Right lobe of liver (tissue), 6 donors: ENCODE results near the gene TBCC. TPM values are rescaled to one million over a fixed set of nuclear protein-coding genes. Genes with fewer than 3 reads are reported as not detected.
A peak's percentile ranks its signal among the peaks of the same experiment; 100 is the strongest.

Experiments used
- ATAC-seq, 4 donors: fragments of 200-7000 bp; cut with Tn5 transposase; one replicate each; pipeline ENCODE4 v1.9.1; 2020; ENCODE audit warnings: mild to moderate bottlenecking in 4 of 4, moderate library complexity in 4 of 4
- DNase-seq, 3 donors: peaks; one replicate each; pipeline ENCODE4 v3.0.0-alpha.2; 2020
- H3K27ac ChIP-seq, 3 donors: fragments of 200-600 bp; one replicate each; pipeline ENCODE4 v1.8.0; 2022
- H3K27me3 ChIP-seq, 2 donors: fragments of 200-600 bp; one replicate each; pipeline ENCODE4 v1.8.0; 2022
- H3K36me3 ChIP-seq, 4 donors: fragments of 200-600 bp; sonication (generic) in 1 of 4; one replicate each; pipeline versions ENCODE4 v1.5.1 to v1.8.0; 2017 to 2022; ENCODE audit warnings: control low read depth in 1 of 4
- H3K4me1 ChIP-seq, 4 donors: fragments of 200-600 bp; sonication (generic) in 1 of 4; one replicate each; pipeline versions ENCODE4 v1.5.1 to v1.8.0; 2017 to 2022; ENCODE audit warnings: control low read depth in 1 of 4
- H3K4me3 ChIP-seq, 3 donors: fragments of 200-600 bp; one replicate each; pipeline ENCODE4 v1.8.0; 2022
- H3K9me3 ChIP-seq, 4 donors: fragments of 200-600 bp; sonication (generic) in 1 of 4; one replicate each; pipeline versions ENCODE4 v1.5.1 to v1.8.0; 2017 to 2022; ENCODE audit warnings: control low read depth in 1 of 4
- POLR2A ChIP-seq: fragments of 450-650 bp; IDR thresholded peaks from one replicate; pipeline ENCODE4 v1.6.1; 2017; ENCODE audit warnings: antibody characterized with exemption, mild to moderate bottlenecking
- WGBS: methylation state at CpG from one replicate; pipeline ENCODE4 v1.1.6; 2018; ENCODE audit warnings: low coverage, low lambda C conversion rate; ENCODE audit not compliant: insufficient coverage; ENCODE audit errors: missing lambda C conversion rate; 5-methylcytosine and 5-hydroxymethylcytosine counted together
- intact Hi-C, 2 donors: fragments of 100-400 bp; cut with DNase I; formaldehyde crosslinking; loops; one replicate each; pipeline versions ENCODE4 v1.11.2 to v1.14.1; 2022
- total RNA-seq, 6 experiments: library from RNA; depleted of rRNA in 2 of 6; stranded (reverse); fragments of >200 nt in 2 of 6; fragmentation: NEBNext Ultra II Directional in 3 of 6; extraction: Animal tissue kit (Norgen Biotek cat#: 25700) in 3 of 6; gene quantifications; one replicate each; pipeline versions ENCODE4 v1.1.0 to v1.2.4, GENCODE V29; 2016 to 2023
- TF ChIP-seq, protein P1 (sequence below), 4 donors: fragments of 200-600 bp in 3 of 4; fragments of 450-650 bp in 1 of 4; IDR thresholded peaks; one replicate each; pipeline versions ENCODE4 v1.5.1 to v1.8.0; 2016 to 2022; ENCODE audit warnings: antibody characterized with exemption in 4 of 4, mild to moderate bottlenecking in 2 of 4
- donor health status: DM: no; HTN: yes; CAD: no.
- donor health status: DM: no; HTN: no; CAD: no.
- donor health status: DM: no; HTN: no; CAD: no.
- donor health status: DM: no; HTN: yes; CAD: no.
- donor health status: DM: no; HTN: yes; CAD: no.

The TBCC gene
- total RNA-seq, 6 experiments from 2014 or later: 5.4 to 12.2 (median 6.3) TPM

GRCh38 chr6:42783177-42783875 lies 37.4 kb upstream of the TBCC start:
- peaks cover 0 to 9% (median 5%) of the 10 kb centered on the region in 4 donors for H3K4me1 ChIP-seq
- ATAC-seq (peak; percentile 58 to 73 (median 66)), DNase-seq (peak; percentile 74 to 81 (median 80))
- peak; percentile 24 for TF ChIP-seq POLR2A
- TF ChIP-seq, protein P1, sequence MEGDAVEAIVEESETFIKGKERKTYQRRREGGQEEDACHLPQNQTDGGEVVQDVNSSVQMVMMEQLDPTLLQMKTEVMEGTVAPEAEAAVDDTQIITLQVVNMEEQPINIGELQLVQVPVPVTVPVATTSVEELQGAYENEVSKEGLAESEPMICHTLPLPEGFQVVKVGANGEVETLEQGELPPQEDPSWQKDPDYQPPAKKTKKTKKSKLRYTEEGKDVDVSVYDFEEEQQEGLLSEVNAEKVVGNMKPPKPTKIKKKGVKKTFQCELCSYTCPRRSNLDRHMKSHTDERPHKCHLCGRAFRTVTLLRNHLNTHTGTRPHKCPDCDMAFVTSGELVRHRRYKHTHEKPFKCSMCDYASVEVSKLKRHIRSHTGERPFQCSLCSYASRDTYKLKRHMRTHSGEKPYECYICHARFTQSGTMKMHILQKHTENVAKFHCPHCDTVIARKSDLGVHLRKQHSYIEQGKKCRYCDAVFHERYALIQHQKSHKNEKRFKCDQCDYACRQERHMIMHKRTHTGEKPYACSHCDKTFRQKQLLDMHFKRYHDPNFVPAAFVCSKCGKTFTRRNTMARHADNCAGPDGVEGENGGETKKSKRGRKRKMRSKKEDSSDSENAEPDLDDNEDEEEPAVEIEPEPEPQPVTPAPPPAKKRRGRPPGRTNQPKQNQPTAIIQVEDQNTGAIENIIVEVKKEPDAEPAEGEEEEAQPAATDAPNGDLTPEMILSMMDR (IDR thresholded peaks at IDR 0.05): no peak
- H3K27ac ChIP-seq: peak overlapping the region; percentile 100
- intact Hi-C loops: no loop called here
- no peaks in the 10 kb centered on the region for H3K9me3 ChIP-seq
- no peaks in the 10 kb centered on the region for H3K27me3 ChIP-seq
- peak overlapping the region; percentile 71 to 83 (median 76) for H3K4me3 ChIP-seq
- no peaks in the 10 kb centered on the region for H3K36me3 ChIP-seq
- 0% methylated on average over 9 of the region's 79 CpGs for WGBS

GRCh38 chr6:42782689-42783176 lies 36.8 kb upstream of the TBCC start:
- TF ChIP-seq, protein P1 (IDR thresholded peaks at IDR 0.05): no peak
- TF ChIP-seq POLR2A: peak; percentile 85
- 0% methylated on average over 28 of the region's 51 CpGs for WGBS
- Histone ChIP-seq H3K36me3 (no peaks in the 10 kb centered on the region), H3K27me3 (no peaks in the 10 kb centered on the region), H3K9me3 (no peaks in the 10 kb centered on the region), H3K27ac (peak overlapping the region; percentile 100), H3K4me1 (peaks cover 0 to 13% (median 7%) of the 10 kb centered on the region in 4 donors), H3K4me3 (peak overlapping the region; percentile 71 to 83 (median 76))
- DNase-seq (peak; percentile 73 to 81 (median 80)), ATAC-seq (peak; percentile 65 to 72 (median 70))
- intact Hi-C loops: no loop called here

DNA sequence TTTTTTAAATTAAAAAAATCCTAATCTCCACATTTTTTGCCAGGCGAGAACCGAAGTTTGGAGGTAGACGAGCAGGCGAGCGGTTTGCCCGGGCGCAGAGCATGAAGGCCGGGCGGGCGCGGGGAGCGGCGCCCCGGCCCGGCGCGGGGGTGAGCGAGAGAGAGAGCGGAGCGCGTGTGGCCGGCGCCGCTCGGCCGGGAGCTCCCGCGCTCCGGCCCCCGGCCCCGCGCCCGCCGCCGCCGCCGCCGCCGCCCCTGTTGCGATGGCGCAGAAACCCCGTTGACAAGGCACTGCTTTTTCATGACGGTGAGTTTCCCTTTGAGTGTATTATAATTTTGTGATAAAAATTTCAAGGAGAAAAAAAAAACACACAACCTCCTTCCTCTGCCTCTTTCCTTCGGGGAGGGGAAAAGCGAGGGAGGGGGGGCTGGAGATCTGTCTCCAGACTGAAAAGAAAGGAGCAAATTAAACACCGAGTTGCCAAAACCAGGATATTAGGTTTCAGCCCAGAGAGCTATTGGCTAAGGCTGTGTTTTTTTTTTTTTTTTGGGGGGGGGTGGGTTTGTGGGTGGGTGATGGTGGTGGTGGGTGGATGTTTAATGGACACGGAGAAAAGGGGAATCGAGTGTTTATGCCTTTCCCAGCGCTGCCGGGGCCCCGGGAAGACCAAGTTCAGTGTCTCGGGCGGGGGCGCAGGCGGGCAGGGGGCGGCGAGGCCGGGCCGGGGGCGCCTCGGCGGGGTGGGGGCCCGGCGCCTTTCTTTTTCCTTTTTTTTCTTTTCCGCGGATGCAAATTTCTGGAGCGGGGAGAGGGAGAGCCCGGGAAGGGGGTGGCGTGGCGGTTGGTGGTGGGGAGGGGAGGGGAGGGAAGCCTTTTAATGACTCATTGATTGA lies 36.1 kb upstream of the TBCC start, which contains the start of gene BICRAL:
BICRAL (plus strand) TSS at position 257 of the 893 bp plus-strand sequence. CDS start 39,971 bp downstream, outside the sequence.
- DNase-seq (peak; percentile 43 to 74 (median 62)), ATAC-seq (peak; percentile 19 to 47 (median 38))
- intact Hi-C loops: no loop called here
- TF ChIP-seq POLR2A: no peak
- TF ChIP-seq, protein P1 (IDR thresholded peaks at IDR 0.05): no peak
- H3K27ac ChIP-seq: peak within 1 kb of the TSS; percentile 100
- H3K36me3 ChIP-seq: no peaks in the 10 kb centered on the region
- no peaks in the 10 kb centered on the region for H3K27me3 ChIP-seq
- no peaks in the 10 kb centered on the region for H3K9me3 ChIP-seq
- under 1% methylated on average over 57 of the region's 70 CpGs for WGBS
- H3K4me1 ChIP-seq: peaks cover 0 to 19% (median 7%) of the 10 kb centered on the region in 4 donors
- peak within 1 kb of the TSS; percentile 71 to 83 (median 76) for H3K4me3 ChIP-seq

DNA sequence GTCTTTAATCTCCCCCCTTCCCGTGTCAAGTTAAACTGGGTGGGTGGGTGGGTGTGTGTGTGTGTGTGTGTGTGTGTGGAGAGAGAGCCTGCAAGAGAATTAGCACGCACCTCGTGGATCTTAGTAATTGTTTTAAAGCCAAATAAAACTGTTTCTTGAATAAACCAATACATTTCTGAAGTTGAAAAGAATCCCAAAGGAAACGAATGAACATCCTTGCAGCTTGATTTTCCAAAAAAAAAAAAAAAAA lies 35.6 kb upstream of the TBCC start:
- no peaks in the 10 kb centered on the region for H3K9me3 ChIP-seq
- TF ChIP-seq, protein P1 (IDR thresholded peaks at IDR 0.05): no peak
- no peak for TF ChIP-seq POLR2A
- H3K27me3 ChIP-seq: no peaks in the 10 kb centered on the region
- peak overlapping the region; percentile 71 to 83 (median 76) for H3K4me3 ChIP-seq
- H3K36me3 ChIP-seq: no peaks in the 10 kb centered on the region
- peaks cover 0 to 16% (median 7%) of the 10 kb centered on the region in 4 donors for H3K4me1 ChIP-seq
- intact Hi-C loops: no loop called here
- WGBS: 0% methylated on average over 4 of the region's 4 CpGs
- peak overlapping the region; percentile 100 for H3K27ac ChIP-seq
- ATAC-seq: no peak
- DNase-seq: no peak
